BJ (cell line): ENCODE data around the gene HMGCL. TPM values are rescaled to one million over a fixed set of nuclear protein-coding genes. Genes with fewer than 3 reads are reported as not detected.
"Not testable (repeated sequence)": the region's sequence is repeated elsewhere in the genome, so short reads cannot be mapped to it uniquely, and the experiment has no call there.

ENCODE experiments used
- CTCF ChIA-PET: fragments of 350-600 bp; formaldehyde crosslinking; extraction: SDS; loops from one replicate; lab custom pipeline; 2021; ENCODE audit warnings: antibody characterized with exemption, inconsistent platforms; lab: Yijun Ruan, JAX
- POLR2A ChIA-PET: fragments of 300-600 bp; sonication (Branson Sonifier 250); formaldehyde crosslinking; extraction: SDS; loops from one replicate; lab custom pipeline; 2021; ENCODE audit warnings: antibody characterized with exemption; lab: Charles Lee
- DNase-seq: peaks from one replicate; pipeline ENCODE4 v3.0.0-alpha.2; 2011; ENCODE audit warnings: low read depth
- H3K27me3 ChIP-seq: 2 replicates; pipeline ENCODE4 v1.6.0; 2011; ENCODE audit warnings: low read length; ENCODE audit not compliant: control insufficient read depth, insufficient read depth
- H3K36me3 ChIP-seq: 2 replicates; pipeline ENCODE4 v1.5.1; 2011; ENCODE audit warnings: low read length; ENCODE audit not compliant: control insufficient read depth, insufficient read depth
- H3K4me3 ChIP-seq: 2 replicates; pipeline ENCODE4 v1.5.1; 2011; ENCODE audit warnings: low read depth, mild to moderate bottlenecking, control low read depth, low read length
- polyA plus RNA-seq: library from polyadenylated mRNA; depleted of rRNA; stranded (reverse); fragments of >200 nt; gene quantifications from 2 replicates; pipeline ENCODE4 v1.2.3, GENCODE V29; 2011
- TF ChIP-seq, protein P1 (sequence below): IDR thresholded peaks from 2 replicates; pipeline ENCODE4 v1.5.1; 2011; ENCODE audit warnings: low read depth, mild to moderate bottlenecking, control low read depth, inconsistent platforms, low read length, moderate library complexity; ENCODE audit not compliant: insufficient read depth

HMGCL gene
- polyA plus RNA-seq, 1 experiment, result 41.7 TPM

DNA sequence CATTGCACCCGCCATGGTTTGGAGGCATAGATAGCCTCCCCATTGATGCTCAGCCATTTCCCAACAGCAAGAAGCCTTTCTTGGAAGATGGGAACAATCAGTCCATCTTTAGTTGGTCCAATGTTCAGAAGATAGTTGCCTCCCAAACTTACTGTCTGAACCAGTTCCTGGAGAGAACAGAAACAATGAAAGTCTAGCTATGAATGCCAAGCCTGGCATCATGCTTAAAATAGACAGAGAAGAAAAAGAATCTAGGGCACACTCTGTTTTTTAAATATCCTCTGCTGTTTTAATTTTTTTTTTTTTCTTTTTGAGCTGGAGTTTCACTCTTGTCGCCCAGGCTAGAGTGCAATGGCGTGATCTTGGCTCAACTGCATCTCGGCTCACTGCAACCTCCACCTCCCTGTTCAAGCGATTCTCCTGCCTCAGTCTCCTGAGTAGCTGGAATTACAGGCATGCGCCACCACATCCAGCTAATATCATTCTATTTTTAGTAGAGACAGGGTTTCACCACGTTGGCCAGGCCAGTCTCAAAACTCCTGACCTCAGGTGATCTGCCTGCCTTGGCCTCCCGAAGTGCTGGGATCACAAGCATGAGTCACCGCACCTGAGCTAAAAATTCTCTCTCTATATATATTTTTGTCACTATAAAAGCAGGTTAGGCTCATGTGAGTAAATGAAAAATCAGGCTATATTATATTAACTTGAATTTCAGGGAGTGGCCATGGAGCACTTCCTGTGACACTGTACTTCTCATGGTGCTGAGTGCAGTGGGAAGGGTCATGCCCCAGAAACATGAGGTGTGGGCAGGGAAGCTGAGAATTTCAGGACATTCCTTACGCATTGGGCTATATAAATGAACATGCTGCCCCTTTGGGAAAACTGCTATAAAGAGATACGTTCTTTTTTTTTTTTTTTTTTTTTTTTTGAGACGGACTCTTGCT lies 23.7 kb upstream of the HMGCL start:
- Histone ChIP-seq H3K4me3 (no peak overlapping the region), H3K36me3 (no peaks in the 10 kb centered on the region), H3K27me3 (no peaks in the 10 kb centered on the region)
- ChIA-PET CTCF (no interaction called here), POLR2A (no interaction called here)
- DNase-seq, result no peak
- TF ChIP-seq, protein P1, sequence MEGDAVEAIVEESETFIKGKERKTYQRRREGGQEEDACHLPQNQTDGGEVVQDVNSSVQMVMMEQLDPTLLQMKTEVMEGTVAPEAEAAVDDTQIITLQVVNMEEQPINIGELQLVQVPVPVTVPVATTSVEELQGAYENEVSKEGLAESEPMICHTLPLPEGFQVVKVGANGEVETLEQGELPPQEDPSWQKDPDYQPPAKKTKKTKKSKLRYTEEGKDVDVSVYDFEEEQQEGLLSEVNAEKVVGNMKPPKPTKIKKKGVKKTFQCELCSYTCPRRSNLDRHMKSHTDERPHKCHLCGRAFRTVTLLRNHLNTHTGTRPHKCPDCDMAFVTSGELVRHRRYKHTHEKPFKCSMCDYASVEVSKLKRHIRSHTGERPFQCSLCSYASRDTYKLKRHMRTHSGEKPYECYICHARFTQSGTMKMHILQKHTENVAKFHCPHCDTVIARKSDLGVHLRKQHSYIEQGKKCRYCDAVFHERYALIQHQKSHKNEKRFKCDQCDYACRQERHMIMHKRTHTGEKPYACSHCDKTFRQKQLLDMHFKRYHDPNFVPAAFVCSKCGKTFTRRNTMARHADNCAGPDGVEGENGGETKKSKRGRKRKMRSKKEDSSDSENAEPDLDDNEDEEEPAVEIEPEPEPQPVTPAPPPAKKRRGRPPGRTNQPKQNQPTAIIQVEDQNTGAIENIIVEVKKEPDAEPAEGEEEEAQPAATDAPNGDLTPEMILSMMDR, result no peak

DNA sequence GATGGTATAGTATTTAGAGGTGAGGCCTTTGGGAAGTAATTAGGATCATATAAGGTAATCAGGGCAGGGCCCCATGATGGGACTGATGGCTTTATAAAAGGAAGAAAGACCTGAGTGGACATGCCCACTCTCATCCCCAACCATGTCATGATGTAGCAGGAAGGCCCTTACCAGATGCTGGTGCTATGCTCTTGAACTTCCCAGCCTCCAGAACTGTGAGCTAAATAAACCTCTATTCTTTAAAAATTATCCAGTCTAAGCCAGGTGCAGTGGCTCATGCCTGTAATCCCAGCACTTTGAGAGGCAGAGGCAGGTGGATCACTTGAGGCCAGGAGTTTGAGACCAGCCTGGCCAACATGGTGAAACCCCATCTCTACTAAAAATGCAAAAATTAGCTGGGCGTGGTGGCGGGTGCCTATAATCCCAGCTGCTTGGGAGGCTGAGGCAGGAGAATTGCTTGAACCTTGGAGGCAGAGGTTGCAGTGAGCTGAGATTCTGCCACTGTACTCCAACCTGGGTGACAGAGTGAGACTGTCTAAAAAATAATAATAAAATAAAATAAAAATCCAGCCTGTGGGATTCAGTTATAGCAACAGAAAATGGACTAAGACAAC lies 22.4 kb upstream of the HMGCL start:
- POLR2A ChIA-PET, DNase-seq, H3K27me3 ChIP-seq, CTCF ChIA-PET, H3K36me3 ChIP-seq, H3K4me3 ChIP-seq: not testable (repeated sequence)

DNA sequence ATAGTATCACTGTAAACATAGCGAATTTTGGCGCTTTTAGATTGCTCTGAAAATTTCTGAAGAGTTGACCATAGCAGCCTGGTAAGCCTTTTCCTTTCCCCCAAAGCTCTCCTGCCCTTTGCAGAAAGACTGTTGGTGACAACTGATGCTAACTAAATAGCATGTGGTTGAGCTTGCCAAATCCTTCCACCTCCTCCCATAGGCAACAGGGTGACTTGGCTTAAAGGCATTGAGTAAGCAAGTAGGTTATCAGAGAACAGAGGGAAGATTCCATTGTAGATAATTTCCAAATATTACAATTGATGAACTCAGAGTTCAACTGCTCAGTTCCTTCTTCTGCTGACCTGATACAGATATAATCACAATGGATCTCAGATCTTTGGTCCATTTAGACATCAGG lies 19.9 kb upstream of the HMGCL start:
- ChIA-PET CTCF (no interaction called here), POLR2A (no interaction called here)
- no peak for DNase-seq
- Histone ChIP-seq H3K27me3 (0 out of 2 replicates have a peak, but pooled peaks cover 4% of the 10 kb centered on the region), H3K36me3 (no peaks in the 10 kb centered on the region), H3K4me3 (no peak overlapping the region)
- TF ChIP-seq, protein P1, result no peak

DNA sequence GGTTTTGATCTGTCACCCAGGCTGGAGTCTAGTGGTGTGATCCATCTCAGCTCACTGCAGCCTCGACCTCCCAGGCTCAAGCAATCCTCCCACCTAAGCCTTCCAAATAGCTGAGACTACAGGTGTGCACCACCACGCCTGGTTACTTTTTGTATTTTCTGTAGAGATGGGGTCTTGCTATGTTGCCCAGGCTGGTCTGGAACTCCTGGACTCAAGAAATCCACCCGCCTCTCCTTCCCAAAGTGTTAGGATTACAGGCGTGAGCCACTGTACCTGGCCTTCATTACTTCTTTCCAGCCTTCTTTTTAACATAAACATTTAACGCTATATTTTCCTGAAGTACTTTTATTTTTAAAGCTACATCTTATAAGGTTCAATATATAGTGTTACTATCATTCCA lies 18.4 kb upstream of the HMGCL start:
- TF ChIP-seq, protein P1, result no peak
- no peak for DNase-seq
- ChIA-PET POLR2A (no interaction called here), CTCF (interaction anchor here (0.6 to 0.9 kb wide), 2 partner anchors 21 to 36 kb away, joined by 3 to 4 read pairs; no protein-coding TSS in a partner anchor)
- Histone ChIP-seq H3K27me3 (0 out of 2 replicates have a peak, but pooled peaks cover 4% of the 10 kb centered on the region), H3K4me3 (no peak overlapping the region), H3K36me3 (no peaks in the 10 kb centered on the region)

DNA sequence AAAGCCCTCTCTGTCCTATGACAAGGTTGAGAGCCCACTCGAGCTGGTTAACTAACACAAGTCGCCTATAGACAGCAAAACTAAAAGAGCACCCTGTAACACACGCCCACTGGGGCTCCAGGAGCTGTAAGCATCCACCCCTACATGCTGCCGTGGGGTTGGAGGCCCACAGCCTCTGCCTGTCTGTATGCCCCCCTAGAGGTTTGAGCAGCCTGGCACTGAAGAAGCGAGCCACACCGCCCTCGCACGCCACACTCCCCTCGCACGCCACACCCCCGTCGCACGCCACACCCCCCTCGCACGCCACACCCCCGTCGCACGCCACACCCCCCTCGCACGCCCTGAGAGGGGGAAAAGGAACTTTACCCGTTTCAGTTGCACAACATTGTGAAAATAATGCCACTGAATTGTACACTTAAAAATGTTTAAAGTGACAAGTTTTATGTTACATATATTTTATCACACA lies 13.2 kb upstream of the HMGCL start:
- peaks cover 4% of the 10 kb centered on the region; the same call in 1 of the 2 replicates for H3K27me3 ChIP-seq
- DNase-seq, result no peak
- POLR2A ChIA-PET, result no interaction called here
- no peaks in the 10 kb centered on the region for H3K36me3 ChIP-seq
- peak overlapping the region; percentile 29; the same call in 1 of the 2 replicates for H3K4me3 ChIP-seq
- TF ChIP-seq, protein P1, result no peak
- CTCF ChIA-PET, result no interaction called here
